ENCODE measurements around the gene ARSD. TPM values are rescaled to one million over a fixed set of nuclear protein-coding genes. Genes with fewer than 3 reads are reported as not detected.

The ARSD gene
- total RNA-seq, 4 donors from 2014 or later: 11.6 to 87.4 (median 60.0) TPM

DNA sequence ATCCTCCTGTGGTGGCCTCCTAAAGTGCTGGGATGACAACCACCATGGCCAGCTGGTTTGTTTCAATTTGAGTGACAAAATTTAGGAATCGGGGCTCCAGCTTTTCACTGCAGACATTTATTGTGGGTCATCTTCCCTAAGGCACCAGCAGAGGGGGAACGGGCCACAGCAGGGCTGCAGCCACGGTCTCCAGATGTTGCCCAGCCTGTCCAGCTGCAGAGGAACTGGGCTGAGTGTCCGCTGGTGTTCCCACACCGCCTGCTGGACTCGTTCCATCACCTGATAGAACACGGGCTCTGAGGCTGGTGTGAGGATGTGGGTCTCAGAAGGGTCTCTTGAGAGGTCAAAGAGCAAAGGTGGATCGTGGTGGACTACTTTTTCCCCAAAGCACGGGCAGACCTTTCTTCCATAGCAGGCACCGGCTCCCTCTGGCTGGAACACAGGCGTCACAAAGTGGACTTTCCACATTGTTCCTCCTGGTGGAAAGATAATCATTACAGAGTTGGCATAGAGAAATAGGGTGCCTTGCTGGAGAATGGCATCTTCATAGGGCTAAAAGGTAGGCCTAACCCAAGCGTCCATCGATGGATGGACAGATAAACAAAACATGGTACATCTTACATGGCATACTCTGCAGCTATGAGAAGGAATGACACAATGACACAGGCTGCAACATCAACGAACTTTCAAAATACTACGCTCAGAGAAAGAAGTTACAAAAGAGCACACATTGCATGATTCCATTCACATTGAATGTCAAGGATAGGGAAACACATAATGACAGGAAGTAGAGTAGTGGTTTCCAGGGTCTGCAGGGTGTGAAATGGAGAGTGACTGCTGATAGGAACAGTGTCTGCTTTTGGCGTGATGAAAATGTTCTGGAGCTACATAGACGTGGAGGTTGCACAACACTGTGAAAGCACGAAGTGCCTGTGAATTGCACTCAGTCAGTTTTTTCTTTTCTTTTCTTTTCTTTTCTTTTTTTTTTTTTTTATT lies 5.9 kb upstream of the ARSD start:
- no peaks in the 10 kb centered on the region for H3K36me3 ChIP-seq
- H3K4me3 ChIP-seq: no peak overlapping the region
- H3K27ac ChIP-seq: no peak overlapping the region
- no peaks in the 10 kb centered on the region for H3K4me1 ChIP-seq
- no peaks in the 10 kb centered on the region for H3K27me3 ChIP-seq
- no peak for DNase-seq
- no peak for TF ChIP-seq POLR2A (IDR thresholded peaks at IDR 0.05)
- TF ChIP-seq, protein P1, sequence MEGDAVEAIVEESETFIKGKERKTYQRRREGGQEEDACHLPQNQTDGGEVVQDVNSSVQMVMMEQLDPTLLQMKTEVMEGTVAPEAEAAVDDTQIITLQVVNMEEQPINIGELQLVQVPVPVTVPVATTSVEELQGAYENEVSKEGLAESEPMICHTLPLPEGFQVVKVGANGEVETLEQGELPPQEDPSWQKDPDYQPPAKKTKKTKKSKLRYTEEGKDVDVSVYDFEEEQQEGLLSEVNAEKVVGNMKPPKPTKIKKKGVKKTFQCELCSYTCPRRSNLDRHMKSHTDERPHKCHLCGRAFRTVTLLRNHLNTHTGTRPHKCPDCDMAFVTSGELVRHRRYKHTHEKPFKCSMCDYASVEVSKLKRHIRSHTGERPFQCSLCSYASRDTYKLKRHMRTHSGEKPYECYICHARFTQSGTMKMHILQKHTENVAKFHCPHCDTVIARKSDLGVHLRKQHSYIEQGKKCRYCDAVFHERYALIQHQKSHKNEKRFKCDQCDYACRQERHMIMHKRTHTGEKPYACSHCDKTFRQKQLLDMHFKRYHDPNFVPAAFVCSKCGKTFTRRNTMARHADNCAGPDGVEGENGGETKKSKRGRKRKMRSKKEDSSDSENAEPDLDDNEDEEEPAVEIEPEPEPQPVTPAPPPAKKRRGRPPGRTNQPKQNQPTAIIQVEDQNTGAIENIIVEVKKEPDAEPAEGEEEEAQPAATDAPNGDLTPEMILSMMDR (IDR thresholded peaks at IDR 0.05): no peak
- H3K9me3 ChIP-seq: no peaks in the 10 kb centered on the region

DNA sequence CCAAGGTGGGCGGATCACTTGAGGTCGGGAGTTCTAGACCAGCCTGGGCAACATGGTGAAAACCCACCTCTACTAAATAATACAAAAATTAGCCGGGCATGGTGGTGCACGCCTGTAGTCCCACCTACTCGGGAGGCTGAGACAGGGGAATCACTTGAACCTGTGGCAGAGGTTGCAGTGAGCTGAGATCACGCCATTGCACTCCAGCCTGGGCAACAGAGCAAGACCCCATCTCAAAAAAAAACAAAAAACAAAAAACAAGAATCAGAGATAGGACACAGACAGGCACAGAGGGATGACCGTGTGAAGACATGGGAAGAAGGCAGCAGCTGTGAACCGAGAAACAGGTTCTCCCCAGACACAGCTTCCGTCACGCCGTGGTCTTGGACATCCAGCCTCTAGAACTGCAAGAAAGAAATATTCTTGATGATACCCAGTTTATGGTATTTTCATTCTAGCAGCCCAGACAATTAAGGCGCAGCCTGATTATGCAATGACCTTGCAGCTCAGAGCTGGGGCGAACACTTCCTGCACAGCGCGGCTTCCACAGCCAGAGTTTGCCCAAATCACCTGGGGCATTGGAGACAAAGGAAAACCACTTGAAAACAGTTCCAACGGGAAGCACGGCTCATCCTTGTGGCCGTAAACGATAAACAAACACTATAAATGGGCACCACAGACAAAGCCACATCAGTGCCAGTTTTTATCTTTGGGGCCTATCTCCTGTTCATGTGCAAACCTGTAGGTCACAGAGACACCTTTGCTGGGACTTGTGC lies 4.2 kb upstream of the ARSD start:
- H3K27ac ChIP-seq: peak overlapping the region in 1 of 4 donors; percentile 30
- no peak overlapping the region for H3K4me3 ChIP-seq
- H3K4me1 ChIP-seq: peaks cover 0 to 3% (median 0%) of the 10 kb centered on the region in 4 donors
- no peak for DNase-seq
- TF ChIP-seq, protein P1 (IDR thresholded peaks at IDR 0.05): no peak
- TF ChIP-seq POLR2A (IDR thresholded peaks at IDR 0.05): no peak
- H3K36me3 ChIP-seq: no peaks in the 10 kb centered on the region
- no peaks in the 10 kb centered on the region for H3K9me3 ChIP-seq
- no peaks in the 10 kb centered on the region for H3K27me3 ChIP-seq

DNA sequence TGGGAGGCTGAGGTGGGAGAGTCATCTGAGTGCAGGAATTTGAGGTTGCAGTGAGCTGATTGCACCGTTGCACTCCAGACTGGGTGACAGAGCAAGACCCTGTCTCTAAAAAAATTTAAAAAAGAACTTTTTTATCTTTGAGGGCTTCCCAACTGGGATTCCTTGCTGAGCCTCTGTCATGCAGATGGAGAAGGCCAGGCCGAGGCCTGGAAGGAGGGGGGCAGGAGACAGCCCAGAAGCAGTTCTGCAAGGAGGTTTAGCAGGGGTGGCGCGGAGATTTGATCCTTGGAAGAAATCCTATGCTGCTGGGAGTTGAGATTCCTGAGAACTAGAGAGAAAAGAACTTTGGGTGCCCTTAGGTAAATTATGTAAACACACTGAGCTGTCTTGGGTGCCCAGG lies 2.5 kb upstream of the ARSD start:
- Histone ChIP-seq H3K4me1 (peaks cover 0 to 3% (median 0%) of the 10 kb centered on the region in 4 donors), H3K36me3 (no peaks in the 10 kb centered on the region), H3K27me3 (no peaks in the 10 kb centered on the region), H3K4me3 (no peak overlapping the region), H3K27ac (no peak overlapping the region), H3K9me3 (no peaks in the 10 kb centered on the region)
- DNase-seq: no peak
- TF ChIP-seq, protein P1 (IDR thresholded peaks at IDR 0.05): no peak
- no peak for TF ChIP-seq POLR2A (IDR thresholded peaks at IDR 0.05)

DNA sequence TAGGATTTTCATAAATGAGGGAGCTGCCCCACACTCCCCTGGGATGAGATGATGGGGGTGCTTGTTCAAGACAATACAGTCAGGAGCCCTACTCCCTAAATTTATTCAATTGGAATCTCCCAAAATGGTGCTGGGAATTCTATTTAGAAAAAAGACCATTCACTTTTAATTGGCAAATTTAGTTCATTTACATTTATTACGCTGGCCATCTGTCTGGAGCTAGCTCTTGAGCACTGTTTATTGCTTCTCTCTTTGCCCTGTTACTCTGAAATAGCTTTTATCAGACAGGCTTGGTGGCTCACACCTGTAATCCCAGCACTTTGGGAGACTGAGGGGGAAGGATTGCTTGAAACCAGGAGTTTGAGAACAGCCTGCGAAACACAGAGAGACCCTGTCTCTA lies 2.0 kb upstream of the ARSD start:
- Histone ChIP-seq H3K4me3 (no peak overlapping the region), H3K9me3 (no peaks in the 10 kb centered on the region), H3K36me3 (no peaks in the 10 kb centered on the region), H3K27me3 (no peaks in the 10 kb centered on the region), H3K4me1 (peaks cover 0 to 3% (median 0%) of the 10 kb centered on the region in 4 donors), H3K27ac (no peak overlapping the region)
- no peak for DNase-seq
- TF ChIP-seq, protein P1 (IDR thresholded peaks at IDR 0.05): no peak
- no peak for TF ChIP-seq POLR2A (IDR thresholded peaks at IDR 0.05)

DNA sequence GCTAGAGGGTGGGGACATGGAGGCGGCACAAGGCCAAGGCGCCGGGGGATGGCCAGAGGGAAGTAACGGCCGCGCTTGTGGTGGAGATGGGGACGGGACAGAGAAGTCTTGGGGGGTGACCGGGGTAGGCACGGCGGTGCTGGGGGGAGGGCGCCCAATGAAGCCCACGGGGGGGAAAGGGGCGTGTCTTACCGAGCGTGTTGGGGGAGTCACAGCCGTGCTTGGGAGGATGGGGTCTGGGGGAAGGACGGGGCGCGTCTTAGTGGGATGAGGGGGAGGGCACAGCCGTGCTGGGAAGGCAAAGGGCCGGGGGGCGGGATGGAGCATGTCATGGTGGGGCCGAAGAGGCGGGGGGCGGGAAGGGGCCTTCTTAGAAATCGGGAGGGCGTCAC lies 952 bp downstream of the ARSD start:
- H3K4me3 ChIP-seq: peak overlapping the region; percentile 55 to 75 (median 70)
- peak in 2 of 3 donors; percentile 20 to 64 for DNase-seq
- peak overlapping the region; percentile 85 to 98 (median 96) for H3K27ac ChIP-seq
- peaks cover 0 to 3% (median 0%) of the 10 kb centered on the region in 4 donors for H3K4me1 ChIP-seq
- no peaks in the 10 kb centered on the region for H3K9me3 ChIP-seq
- TF ChIP-seq, protein P1 (IDR thresholded peaks at IDR 0.05): no peak
- no peak for TF ChIP-seq POLR2A (IDR thresholded peaks at IDR 0.05)
- no peaks in the 10 kb centered on the region for H3K36me3 ChIP-seq
- no peaks in the 10 kb centered on the region for H3K27me3 ChIP-seq
